ENCODE data around the gene RASD1.

The RASD1 gene

DNA sequence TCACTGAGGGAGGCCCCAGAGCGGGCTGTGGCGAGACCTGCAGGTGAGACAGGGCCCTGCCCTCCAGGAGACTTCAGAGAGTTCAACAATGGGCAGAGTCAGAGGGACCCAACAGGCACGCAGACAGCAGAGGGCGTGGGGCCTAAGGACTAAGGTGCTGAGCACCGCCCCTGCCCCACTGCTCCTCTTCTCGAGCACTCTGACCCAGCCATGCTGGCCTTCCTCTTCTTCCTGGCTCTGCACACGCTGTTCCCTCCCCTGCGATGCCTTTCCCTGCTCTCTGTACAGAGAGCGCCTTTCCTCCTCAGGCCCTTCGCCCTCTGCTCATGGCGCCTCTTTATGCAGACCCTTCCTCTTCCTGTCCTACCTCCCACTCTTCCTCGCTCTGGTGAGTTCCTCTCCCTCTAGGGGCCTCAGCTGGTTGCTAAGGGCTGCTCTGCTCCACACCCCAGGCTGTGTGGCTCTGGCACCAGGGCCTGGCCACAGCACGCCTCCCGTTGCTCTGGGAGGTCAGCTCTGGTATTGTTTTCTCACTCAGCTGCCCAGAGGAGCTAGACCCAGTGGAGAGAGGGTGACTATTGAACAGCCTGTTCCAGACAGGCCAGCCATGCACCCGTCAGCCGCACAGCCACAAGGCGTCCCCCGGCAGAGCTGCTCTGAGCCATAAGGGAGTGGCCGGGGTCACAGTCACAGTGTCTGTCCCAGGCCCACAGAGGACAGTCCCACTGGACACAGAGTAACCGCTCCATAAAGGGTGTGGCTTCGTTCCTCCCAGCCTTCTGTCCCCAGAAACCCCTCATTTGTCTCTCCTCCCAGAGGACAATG lies 13.6 kb upstream of the RASD1 start:
- no peak for DNase-seq

DNA sequence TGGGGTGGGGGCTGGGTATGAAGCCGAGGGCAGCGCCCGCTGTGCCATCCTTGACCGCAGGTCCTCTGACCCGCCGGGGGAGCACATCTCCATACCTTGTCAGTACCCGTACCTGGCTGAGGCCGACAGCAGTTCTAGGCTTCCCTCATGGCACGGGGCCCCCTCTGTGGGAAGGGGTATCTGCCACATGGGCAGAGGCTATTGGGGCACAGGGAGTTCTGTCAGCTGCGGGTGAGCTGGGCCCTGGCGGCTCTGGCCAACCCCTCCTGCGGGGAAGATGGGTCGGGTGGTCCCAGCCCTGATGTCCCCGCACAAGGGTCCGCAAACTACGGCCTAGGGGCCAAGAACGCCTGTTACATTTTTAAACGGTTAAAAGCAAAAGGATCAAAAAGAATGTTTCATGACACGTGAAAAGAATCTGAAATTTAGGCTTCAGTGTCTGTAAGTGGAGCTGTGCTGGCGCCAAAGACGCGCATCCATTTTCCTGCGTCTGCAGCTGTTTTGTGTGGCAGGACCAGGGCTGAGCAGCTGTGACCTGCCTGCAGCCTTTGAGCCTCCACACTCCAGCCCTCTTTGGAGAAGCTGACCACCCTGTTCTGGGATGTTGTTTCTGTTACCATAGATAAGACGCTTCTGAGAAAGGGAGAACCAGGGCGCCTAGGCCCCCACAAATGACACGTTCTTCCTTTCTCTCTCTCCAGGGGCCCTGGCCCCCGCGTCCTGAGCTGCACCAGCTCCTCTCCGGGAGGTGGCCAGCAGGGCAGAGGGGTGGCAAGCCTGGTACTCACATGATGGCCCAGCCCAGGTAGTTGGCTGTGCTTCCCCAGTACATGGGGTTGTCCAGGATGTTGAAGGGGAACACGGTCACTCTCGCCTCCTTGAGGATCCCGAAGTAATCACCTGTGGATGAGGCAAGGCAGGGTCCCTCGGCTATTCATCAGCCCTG lies 12.7 kb upstream of the RASD1 start:
- no peak for DNase-seq

DNA sequence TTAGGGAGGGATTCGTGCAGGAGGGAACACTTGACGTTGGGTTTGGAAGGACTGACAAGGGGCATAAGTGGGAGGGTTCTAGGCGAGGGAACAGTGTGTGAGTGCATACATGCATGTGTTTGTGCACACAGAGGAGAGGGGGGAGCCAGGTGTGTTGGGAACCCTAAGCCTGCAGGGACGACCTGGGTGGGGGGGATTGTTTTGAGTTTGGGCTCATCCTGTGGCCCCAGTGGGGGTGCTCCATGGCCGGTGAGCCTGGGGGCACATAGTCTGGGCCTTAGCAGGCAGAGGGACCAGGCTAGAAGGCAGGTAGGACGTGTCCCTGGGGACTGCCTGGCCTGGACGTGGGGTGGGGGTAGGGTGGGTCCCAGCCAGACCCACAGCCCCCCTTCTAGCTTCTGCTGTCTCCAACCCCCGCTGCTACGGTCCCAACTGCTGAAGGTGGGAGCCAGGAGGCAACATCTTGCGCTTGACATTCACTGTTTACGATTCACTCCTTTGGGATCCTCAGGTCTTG lies 11.9 kb upstream of the RASD1 start:
- no peak for DNase-seq

DNA sequence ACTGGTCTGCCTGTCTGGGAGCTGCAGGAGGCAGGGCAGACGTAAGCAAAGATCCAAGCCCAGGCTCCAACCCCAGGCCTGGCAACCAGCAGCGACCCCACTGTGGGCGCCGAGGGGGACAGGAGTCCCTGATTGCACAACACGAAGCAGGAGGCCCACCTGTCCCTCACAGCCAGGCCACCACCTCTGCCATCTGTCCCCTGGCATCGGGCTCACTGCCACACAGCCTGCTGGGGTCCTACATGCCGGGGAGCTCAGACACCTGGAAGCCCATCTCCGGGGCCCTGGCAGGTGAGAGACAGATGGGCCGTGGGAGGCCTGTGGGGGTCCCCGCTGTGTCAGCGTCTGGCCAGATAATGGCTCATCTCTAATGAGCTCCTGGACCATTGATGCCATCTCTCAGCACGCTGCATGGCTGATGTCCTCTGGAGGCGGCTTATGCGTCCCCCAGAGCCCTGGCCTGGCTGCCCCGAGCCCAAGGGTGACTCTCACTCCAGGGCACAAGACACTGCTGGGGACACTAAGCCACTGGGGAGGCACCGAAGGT lies 11.3 kb upstream of the RASD1 start:
- no peak for DNase-seq

DNA sequence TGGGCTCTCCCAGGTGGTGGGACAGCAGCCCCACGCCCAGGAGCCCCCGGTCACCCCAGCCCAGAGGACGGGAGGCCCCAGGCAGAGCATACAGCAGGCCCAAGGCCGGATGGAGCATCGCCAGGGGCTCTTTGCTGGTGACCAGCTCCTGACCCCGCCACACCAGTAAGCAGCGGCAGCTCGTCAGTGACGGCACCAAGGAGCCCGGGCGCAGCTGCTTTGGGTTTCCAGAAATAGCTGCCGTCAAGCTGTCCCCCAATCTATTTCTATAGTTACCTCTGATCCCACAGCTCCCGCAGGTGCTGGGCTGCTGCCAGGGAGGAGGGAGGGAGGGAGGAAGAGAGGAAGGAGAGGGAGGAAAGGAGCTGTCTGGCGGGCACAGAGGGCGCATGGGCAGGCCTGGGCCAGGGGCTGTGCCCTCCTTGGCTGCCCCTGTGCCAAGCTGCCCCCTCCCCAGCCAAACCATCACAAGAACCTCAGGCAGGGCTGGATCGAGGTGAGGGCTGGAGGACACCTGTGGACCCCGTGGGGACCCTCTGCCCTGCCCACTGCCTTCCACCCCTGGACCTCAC lies 10.8 kb upstream of the RASD1 start:
- DNase-seq: no peak

DNA sequence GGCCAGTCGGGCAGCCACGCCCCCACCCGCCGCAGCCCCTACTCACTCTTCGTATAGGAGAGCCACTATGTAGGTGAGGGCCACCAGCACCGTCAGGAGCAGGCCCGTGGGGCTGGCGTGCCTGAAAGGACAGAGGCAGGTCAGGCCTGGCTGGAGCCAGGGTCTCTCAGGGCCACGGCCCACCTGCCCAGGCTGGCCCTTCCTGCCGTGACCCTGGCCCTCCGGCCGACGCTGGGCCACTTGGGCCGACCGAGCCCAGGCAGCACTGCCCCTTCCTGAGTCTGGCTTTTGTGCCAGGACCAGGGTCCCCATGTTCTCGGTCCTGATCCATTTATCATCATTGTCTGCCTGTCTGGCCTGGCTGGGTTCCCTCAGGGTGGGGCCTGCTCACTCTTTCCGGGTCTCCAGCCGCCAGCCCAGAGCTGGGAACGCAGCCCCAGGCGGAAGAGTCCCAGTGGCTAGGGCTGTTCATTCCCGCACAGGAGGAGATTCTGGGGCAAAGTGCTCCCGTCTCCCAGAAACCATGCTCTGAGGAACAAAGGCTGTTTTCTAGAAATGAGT lies 10.1 kb upstream of the RASD1 start:
- no peak for DNase-seq

DNA sequence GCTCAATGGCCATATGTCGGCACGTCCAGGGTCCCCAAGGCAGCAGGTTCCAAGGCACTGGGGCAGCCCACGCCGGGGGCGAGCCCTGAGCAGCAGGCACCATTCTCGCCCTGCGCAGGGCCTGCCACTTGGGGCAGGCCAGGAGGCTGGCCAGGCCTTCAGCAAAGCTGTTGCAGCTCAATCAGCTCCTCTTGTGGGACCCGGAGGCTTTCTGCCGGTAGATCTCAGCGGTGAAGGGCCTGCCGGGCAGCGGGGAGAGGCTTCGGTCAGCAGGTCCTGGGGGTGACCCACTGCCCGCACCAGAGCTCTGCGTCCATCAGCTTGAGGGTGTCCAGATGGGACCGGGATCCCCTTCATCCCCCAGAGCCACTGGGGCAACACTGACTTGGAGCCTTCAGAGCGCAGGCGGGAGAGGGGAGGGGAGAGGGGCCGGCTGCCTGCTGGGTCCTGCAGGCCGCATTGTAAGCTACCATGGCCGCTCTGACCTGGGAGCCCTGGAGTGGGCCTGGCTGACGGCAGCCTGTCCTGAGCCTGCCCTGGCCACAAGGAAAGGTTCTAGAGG lies 9.5 kb upstream of the RASD1 start:
- no peak for DNase-seq

DNA sequence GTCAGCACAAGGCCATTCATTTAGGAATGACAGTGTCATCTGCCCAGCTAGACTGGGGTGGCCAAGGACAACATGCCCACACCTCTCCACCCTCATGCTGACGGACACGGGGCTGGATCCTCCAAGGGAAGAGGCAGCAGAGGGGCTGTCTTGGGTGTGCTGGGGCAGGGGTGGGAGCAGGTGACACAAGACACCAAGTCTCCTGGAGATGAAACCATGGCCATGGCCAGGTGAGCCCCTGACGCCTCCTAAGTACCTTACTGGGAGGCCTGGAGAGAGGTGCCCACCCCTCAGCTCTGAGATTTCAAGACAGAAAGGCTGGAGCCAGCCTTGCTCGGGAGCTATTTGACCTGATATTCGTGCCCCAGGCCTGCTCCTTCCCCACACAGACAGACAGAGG lies 9.0 kb upstream of the RASD1 start:
- DNase-seq: no peak

DNA sequence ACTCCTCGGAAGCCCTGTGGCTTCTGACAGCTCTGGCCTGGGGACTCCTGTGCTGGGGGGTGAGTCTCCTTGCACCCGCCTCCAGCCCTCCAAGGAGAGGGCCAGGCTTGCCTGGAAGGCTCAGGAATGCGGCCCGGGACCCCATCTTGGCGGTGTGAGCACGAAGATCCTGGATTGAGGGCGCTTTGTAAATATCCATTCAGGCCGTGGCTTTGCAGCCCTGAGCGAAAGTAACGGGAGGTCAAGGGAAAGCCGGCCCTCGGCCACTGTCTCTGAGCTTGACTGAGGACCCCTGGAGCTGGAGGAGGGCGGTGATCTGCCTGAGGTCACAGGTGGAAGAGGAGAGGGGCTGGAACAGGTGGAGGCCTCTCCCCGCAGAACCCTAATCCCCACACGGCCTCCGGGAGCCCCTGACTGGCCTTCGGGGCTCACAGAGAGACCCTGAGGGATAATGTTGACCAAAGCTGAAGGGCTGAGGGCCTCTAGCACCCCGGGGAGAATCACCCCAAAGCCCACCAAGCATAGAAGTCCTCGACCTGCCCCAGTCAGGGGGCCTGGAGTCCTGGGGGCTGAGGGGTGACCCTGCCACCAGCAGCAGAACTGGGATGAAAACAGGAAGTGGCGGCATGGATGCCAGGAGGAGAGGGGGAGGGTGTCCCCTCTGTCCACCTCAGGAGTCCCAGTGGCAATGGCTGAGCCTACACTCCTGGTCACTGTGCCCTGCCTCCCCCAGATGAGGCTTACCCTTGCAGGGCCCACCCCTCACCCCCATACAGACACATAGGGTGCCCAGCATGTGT lies 8.3 kb upstream of the RASD1 start:
- DNase-seq: no peak

DNA sequence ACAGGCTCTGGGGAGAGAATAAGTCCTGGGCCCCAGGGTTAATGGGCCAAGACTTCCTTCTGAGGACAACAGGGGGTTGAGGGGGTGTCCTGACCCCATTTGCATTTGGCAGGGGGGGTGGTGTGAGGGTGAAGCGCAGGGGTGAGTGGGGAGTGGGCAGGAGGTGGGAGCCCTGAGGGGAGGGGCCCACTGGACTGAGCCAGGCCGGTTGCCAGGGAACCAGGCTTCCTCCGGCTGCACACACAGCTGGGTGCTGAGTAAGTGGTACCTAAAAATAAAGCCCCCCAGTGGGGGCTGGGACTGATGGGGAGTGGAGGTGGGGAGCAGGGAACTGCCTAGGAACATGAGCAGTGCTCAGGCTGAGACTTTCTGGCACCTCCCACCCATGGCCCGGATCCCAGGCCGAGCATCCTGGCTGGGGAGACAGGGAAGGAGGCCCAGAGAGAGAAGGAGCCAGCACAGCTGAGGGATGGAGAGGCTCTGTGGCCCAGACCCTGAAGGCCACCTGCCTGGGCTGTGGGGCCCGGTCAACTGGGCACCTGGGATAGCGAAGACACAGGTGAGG lies 7.5 kb upstream of the RASD1 start:
- no peak for DNase-seq

DNA sequence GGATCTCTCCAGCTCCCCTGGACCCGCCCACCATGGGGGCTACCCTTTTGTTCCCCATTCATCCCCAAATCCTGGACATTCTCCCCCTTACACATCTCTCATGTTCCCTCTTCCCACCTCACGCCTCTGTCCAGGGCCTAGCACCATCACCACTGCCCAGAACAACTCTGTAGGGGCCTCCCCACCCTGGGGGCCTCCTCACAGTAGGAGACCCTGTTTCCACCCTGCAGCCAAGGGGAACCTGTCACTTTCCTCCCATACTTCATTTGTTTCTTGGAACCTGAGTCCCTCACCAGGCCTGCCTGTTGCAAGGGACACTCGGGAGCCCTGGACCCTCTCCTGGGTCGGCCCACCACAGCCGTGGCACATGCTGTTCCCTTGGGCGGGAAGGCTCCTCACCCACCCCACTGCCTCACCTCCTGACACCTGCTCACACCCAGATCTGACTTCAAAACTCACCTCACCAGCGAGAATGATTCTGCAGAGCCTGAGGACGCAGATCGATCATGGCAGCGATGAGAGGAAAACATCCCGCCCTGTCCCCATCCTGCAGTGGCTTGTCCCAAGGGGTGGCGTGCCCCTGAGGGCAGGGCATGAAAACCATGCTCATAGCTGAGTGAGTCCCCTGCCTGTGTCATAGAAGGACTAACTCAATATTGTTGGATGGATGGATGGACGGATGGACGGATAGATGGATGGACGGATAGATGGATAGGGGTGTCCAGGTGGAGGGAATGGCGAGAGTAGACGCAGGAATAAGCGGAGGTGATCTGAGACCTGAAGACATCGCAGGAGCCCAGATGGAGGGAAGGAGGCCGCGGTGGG lies 6.8 kb upstream of the RASD1 start:
- DNase-seq: no peak

DNA sequence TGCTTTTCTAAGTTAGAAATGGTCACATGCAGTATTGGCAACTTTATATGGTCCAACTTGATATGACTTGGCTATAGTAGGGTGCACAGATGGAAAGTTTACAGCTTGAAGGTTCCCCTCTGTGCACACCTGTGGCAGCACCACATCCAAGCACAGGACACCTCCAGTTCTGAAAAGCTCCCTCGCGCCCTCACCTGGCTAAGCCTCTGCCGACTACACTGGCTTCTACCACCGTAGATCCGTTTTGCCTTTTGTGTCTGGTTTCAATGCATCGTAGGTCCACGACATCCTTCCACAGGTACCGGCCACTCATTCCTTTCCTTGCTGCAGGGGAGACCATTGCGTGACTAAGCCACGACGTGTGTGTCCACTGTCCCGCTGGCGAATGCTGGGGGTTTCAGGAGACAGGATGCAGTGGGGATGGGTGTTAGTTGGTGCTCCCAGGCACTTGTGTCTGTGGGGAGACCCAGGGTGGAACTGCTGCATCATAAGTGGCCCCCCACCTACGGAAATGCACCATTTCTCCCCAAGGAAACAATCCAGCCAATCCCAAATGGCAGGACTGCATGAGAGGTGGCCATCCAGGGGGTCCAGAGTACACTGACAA lies 4.9 kb upstream of the RASD1 start:
- DNase-seq: no peak

DNA sequence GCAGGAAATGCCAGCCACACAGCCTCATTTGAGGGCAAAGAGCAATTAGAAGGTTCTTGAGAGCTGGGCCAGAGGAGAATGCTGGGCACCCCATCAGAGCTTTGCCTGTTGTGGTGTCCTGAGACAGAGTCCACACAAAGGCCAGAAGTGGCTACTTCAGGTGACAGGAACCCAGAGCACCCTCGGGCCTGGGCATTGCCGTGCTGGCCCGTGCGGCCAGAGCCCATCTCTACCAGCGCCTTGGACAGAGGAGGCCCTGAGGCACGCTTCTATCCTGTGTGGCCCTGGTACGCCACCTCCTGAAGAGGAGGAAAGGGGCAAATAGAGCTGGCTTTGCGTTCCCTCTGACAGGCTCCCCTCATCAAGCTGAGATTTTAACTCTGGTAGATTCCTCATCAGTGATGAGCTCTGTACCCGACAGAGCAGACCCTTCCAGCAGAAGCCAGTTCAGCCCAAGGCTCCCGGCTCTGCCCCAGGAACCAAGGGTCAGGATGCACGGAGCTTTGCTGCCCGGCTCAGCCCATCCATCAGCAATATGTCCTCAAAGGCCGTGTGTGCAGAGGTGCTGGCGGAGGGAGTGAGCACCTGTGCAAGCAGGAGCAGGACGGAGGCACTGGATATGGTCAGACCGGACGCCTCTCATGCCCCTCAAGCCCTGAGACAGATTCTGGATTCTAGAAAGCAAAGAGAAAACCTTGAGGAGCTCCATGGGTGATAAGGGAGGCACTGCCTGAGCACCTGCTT lies 3.4 kb upstream of the RASD1 start:
- DNase-seq: no peak

DNA sequence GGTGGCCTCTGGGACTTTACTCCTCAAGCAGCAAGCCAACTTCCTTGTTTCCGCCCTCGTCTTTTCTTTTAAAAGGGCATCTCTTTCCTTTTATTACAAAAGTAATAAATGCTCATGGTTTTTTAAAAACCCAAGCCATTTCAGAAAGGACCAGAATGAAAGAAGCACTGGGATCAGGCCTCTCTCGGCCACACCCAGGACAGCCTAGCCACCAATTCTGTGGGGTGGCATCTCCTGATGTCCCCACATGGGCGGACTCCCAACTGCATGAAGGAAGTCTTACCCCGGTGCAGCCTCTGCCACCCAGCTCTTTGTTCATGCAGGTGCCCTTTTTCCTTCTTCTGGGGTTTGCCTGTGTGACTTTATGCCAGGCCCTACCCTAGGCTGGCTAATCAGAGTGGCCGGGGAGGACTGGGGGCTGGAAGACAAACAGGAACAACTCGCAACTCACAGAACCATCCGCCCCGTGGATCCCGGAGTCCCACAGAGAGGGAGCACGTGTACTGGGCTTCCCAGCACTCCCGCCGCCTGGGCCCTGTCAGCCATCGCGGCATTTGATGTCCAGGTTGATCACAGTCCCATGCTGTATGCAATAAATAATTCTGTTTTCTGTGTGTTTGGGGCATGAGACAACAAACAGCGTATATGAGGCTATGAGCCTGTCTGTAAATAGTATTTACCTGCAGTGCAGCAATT lies 2.6 kb upstream of the RASD1 start:
- DNase-seq: no peak

DNA sequence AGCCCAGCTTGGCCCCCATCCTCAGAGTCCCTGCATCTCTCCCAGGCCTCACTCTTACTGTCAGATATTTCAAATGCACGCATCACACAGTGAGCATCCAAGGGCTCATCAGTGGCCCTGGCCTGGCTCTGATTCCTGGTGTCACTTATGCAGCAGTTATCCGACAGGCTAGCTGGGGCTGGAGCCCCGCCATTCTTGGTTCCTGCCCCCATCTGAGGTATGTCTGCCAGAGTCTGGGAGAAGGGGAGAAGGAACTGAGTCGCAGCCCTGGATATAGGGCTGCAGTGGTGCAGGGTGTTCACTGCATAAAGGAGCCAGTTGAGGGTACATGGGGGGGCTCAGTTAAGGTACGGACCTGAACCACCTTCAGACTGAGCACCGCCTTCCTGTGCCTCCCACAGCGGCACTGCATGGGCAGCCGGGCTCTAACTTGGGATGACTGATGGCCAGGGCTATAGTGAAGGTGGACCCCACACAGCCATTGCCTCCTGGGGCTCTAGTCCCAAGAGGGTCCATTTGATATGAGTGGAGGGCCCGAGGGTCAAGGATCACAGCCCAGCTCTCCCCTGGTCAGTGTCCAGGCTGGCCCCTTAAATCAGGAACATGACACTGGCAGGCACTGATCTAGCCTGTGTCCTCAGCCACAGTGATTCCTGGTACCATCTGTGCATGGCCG lies 1.8 kb upstream of the RASD1 start:
- no peak for DNase-seq

DNA sequence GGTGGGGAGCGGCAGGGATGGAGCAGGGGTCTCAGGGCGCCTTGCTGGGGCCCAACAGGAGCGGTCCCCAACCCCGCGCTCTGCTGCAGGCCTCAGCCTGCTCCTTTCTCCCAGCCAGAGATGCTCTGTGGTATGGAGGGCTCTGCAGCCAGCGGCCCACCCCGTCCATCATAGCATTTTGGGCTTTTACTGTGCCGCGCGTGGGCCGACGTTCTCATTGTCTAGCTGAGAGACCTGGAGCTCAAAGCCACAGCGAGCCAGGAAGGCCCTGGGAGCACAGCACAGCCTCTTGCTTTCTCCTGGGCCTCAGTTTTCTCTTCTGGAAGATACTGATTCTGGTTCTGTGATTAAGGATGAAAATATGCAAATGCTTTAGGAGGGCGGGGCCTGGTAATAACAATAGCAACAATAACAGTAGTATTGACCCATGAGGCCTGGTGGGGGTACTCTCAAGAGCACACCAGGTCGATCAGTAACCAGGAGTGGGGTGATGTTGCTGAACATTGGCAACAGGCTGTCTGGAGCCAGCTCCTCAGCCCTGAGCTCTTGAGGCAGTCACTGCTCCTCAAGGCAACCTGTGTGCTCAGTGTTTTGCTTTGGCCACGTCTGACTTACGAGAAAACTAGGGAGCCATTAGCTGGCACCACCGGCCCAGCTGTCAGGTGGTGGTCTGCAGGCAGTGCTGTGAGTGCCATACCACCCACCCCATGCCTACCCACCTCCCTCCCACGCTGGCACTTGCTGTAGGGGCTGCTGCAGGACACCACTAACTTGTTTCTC lies 1.1 kb upstream of the RASD1 start:
- DNase-seq: no peak
